Liver (tissue), 9 donors: ENCODE measurements around the gene FCN3. TPM values are rescaled to one million over a fixed set of nuclear protein-coding genes. Genes with fewer than 3 reads are reported as not detected.

Experiments
- DNase-seq: peaks from one replicate; pipeline ENCODE4 v3.0.0-alpha.2; 2017; ENCODE audit warnings: low spot score
- H3K27ac ChIP-seq, 2 donors: one replicate each; pipeline ENCODE4 v1.7.0; 2013; ENCODE audit warnings: inconsistent platforms in 2 of 2, low read length in 2 of 2, control low read depth in 1 of 2, low read depth in 1 of 2, mild to moderate bottlenecking in 1 of 2
- H3K27me3 ChIP-seq, 4 donors: one replicate each; pipeline versions ENCODE4 v1.6.1 to v1.7.0; 2013; ENCODE audit warnings: low read length in 3 of 4, inconsistent platforms in 1 of 4, mild to moderate bottlenecking in 1 of 4, moderate library complexity in 1 of 4; ENCODE audit not compliant: control insufficient read depth in 4 of 4, insufficient read depth in 4 of 4
- H3K36me3 ChIP-seq, 4 donors: one replicate each; pipeline versions ENCODE4 v1.6.1 to v1.7.0; 2013; ENCODE audit warnings: low read length in 3 of 4, mild to moderate bottlenecking in 3 of 4, low read depth in 1 of 4, moderate library complexity in 1 of 4; ENCODE audit not compliant: control insufficient read depth in 4 of 4, insufficient read depth in 3 of 4
- H3K4me1 ChIP-seq, 4 donors: one replicate each; pipeline versions ENCODE4 v1.6.1 to v1.7.0; 2013; ENCODE audit warnings: low read length in 3 of 4, mild to moderate bottlenecking in 3 of 4, moderate library complexity in 1 of 4; ENCODE audit not compliant: control insufficient read depth in 4 of 4, insufficient read depth in 4 of 4
- H3K4me3 ChIP-seq, 3 donors: one replicate each; pipeline versions ENCODE4 v1.6.1 to v1.7.0; 2013; ENCODE audit warnings: low read length in 3 of 3, control low read depth in 1 of 3, low read depth in 1 of 3, mild to moderate bottlenecking in 1 of 3
- H3K9ac ChIP-seq, 2 donors: one replicate each; pipeline ENCODE4 v1.7.0; 2013; ENCODE audit warnings: low read length in 2 of 2, mild to moderate bottlenecking in 2 of 2, moderate library complexity in 2 of 2, control low read depth in 1 of 2, low read depth in 1 of 2
- H3K9me3 ChIP-seq, 4 donors: one replicate each; pipeline versions ENCODE4 v1.6.1 to v1.7.0; 2013; ENCODE audit warnings: low read length in 3 of 4; ENCODE audit not compliant: control insufficient read depth in 4 of 4
- EGR1 ChIP-seq, 2 donors: IDR thresholded peaks; 2 replicates each; pipeline ENCODE4 v1.6.1; 2016 to 2018; ENCODE audit warnings: antibody characterized with exemption in 2 of 2, low read depth in 2 of 2
- FOXA1 ChIP-seq: IDR thresholded peaks from 2 replicates; pipeline ENCODE4 v1.6.1; 2016; ENCODE audit warnings: antibody characterized with exemption
- FOXA2 ChIP-seq: IDR thresholded peaks from 2 replicates; pipeline ENCODE4 v1.6.1; 2016; ENCODE audit warnings: antibody characterized with exemption
- HNF4A ChIP-seq, 2 donors: conservative IDR thresholded peaks; 2 replicates each; pipeline ENCODE4 v1.6.1; 2016; ENCODE audit warnings: antibody characterized with exemption in 2 of 2, mild to moderate bottlenecking in 2 of 2
- HNF4G ChIP-seq: IDR thresholded peaks from 2 replicates; pipeline ENCODE4 v1.6.1; 2016; ENCODE audit warnings: antibody characterized with exemption
- JUND ChIP-seq, 2 donors: IDR thresholded peaks; 2 replicates each; pipeline ENCODE4 v1.6.1; 2016; ENCODE audit warnings: antibody characterized with exemption in 2 of 2
- REST ChIP-seq: IDR thresholded peaks from 2 replicates; pipeline ENCODE4 v1.6.1; 2016; ENCODE audit warnings: antibody characterized with exemption, mild to moderate bottlenecking
- RXRA ChIP-seq, 2 donors: IDR thresholded peaks; 2 replicates each; pipeline ENCODE4 v1.6.1; 2017 to 2018; ENCODE audit warnings: antibody characterized with exemption in 2 of 2, mild to moderate bottlenecking in 1 of 2
- TAF1 ChIP-seq: conservative IDR thresholded peaks from 2 replicates; pipeline ENCODE4 v1.6.1; 2016; ENCODE audit warnings: antibody characterized with exemption, mild to moderate bottlenecking
- YY1 ChIP-seq: IDR thresholded peaks from 2 replicates; pipeline ENCODE4 v1.6.1; 2016; ENCODE audit warnings: antibody characterized with exemption, mild to moderate bottlenecking
- ZBTB33 ChIP-seq: IDR thresholded peaks from 2 replicates; pipeline ENCODE4 v1.6.1; 2016; ENCODE audit warnings: antibody characterized with exemption
- WGBS: extraction: QIAGEN DNeasy Blood & Tissue Kit; methylation state at CpG from one replicate; pipeline ENCODE4 v1.1.7; 2013; 5-methylcytosine and 5-hydroxymethylcytosine counted together
- polyA plus RNA-seq, 2 donors: library from polyadenylated mRNA; stranded (reverse) in 1 of 2; unstranded in 1 of 2; fragments of 200-250 nt in 1 of 2; fragments of >200 nt in 1 of 2; fragmentation: Nextera tagmentation in 1 of 2; extraction: Ambion mirVana in 1 of 2; gene quantifications; one replicate each; pipeline versions ENCODE4 v1.2.1 to v1.2.3, GENCODE V29; 2013 to 2015
- total RNA-seq, 2 donors: library from RNA; depleted of rRNA; stranded (reverse); fragments of >200 nt; gene quantifications; one replicate each; pipeline ENCODE4 v1.2.3, GENCODE V29; 2014
- TF ChIP-seq, protein P1 (sequence below): IDR thresholded peaks from 2 replicates; pipeline ENCODE4 v1.6.1; 2016; ENCODE audit warnings: antibody characterized with exemption
- TF ChIP-seq, protein P2 (sequence below): IDR thresholded peaks from 2 replicates; pipeline ENCODE4 v1.6.1; 2016; ENCODE audit warnings: antibody characterized with exemption
- TF ChIP-seq, protein P3 (sequence below): fragments of 150-350 bp; IDR thresholded peaks from 2 replicates; pipeline ENCODE4 v1.5.1; 2017; ENCODE audit warnings: improper control_type of control experiment, low read depth, low read length; ENCODE audit not compliant: missing input control
- donor health status: healthy.
- donor health status: healthy.
- donor health status: healthy.
- donor health status: healthy.
- donor health status: healthy.

FCN3 gene
- total and polyA plus RNA-seq, 4 donors, result 87.3 to 310 (median 137) TPM

- Histone ChIP-seq H3K27ac (no peak overlapping the region), H3K9me3 (no peaks in the 10 kb centered on the region), H3K4me1 (peaks cover 0 to 15% (median 11%) of the 10 kb centered on the region in 4 donors), H3K27me3 (no peaks in the 10 kb centered on the region), H3K36me3 (no peaks in the 10 kb centered on the region), H3K4me3 (no peak overlapping the region), H3K9ac (no peak overlapping the region)
- TF ChIP-seq, protein P1, sequence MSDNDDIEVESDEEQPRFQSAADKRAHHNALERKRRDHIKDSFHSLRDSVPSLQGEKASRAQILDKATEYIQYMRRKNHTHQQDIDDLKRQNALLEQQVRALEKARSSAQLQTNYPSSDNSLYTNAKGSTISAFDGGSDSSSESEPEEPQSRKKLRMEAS, result no peak
- TF ChIP-seq FOXA2 (no peak), RXRA (IDR thresholded peaks at IDR 0.05) (no peak), YY1 (no peak), HNF4A (conservative IDR thresholded peaks at IDR 0.05) (no peak), TAF1 (no peak), EGR1 (IDR thresholded peaks at IDR 0.05; ENCODE audit: low read depth in 2 of 2) (no peak)
- no peak for DNase-seq
- WGBS, result 93% methylated on average over 12 of the region's 12 CpGs
Measured at GRCh38 chr1:27345272-27345671, 29.4 kb downstream of the FCN3 start.

- no peaks in the 10 kb centered on the region for H3K9me3 ChIP-seq
- no peak overlapping the region for H3K4me3 ChIP-seq
- H3K4me1 ChIP-seq, result no peaks in the 10 kb centered on the region
- H3K27ac ChIP-seq, result no peak overlapping the region
- no peak for TF ChIP-seq HNF4G
- TF ChIP-seq JUND (IDR thresholded peaks at IDR 0.05), result no peak
- TF ChIP-seq ZBTB33, result no peak
- TF ChIP-seq, protein P2, sequence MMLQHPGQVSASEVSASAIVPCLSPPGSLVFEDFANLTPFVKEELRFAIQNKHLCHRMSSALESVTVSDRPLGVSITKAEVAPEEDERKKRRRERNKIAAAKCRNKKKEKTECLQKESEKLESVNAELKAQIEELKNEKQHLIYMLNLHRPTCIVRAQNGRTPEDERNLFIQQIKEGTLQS, result no peak
- TF ChIP-seq, protein P3, sequence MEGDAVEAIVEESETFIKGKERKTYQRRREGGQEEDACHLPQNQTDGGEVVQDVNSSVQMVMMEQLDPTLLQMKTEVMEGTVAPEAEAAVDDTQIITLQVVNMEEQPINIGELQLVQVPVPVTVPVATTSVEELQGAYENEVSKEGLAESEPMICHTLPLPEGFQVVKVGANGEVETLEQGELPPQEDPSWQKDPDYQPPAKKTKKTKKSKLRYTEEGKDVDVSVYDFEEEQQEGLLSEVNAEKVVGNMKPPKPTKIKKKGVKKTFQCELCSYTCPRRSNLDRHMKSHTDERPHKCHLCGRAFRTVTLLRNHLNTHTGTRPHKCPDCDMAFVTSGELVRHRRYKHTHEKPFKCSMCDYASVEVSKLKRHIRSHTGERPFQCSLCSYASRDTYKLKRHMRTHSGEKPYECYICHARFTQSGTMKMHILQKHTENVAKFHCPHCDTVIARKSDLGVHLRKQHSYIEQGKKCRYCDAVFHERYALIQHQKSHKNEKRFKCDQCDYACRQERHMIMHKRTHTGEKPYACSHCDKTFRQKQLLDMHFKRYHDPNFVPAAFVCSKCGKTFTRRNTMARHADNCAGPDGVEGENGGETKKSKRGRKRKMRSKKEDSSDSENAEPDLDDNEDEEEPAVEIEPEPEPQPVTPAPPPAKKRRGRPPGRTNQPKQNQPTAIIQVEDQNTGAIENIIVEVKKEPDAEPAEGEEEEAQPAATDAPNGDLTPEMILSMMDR, result no peak
- TF ChIP-seq REST, result no peak
- TF ChIP-seq FOXA1, result no peak
- TF ChIP-seq, protein P1, result no peak
- H3K27me3 ChIP-seq, result no peaks in the 10 kb centered on the region
- no peak for DNase-seq
- no peak overlapping the region for H3K9ac ChIP-seq
- WGBS, result 78% methylated on average over 5 of the region's 5 CpGs
- no peaks in the 10 kb centered on the region for H3K36me3 ChIP-seq
Measured at GRCh38 chr1:27343639-27344025, 31.0 kb downstream of the FCN3 start.
